ENCODE results near the gene TUBB6. TPM values are rescaled to one million over a fixed set of nuclear protein-coding genes. Genes with fewer than 3 reads are reported as not detected.

TUBB6 gene
- total and polyA plus RNA-seq, 2 donors (not counting 3 experiments of a cell fraction or from before 2014, with no cell fraction given) = 440 to 747 TPM

DNA sequence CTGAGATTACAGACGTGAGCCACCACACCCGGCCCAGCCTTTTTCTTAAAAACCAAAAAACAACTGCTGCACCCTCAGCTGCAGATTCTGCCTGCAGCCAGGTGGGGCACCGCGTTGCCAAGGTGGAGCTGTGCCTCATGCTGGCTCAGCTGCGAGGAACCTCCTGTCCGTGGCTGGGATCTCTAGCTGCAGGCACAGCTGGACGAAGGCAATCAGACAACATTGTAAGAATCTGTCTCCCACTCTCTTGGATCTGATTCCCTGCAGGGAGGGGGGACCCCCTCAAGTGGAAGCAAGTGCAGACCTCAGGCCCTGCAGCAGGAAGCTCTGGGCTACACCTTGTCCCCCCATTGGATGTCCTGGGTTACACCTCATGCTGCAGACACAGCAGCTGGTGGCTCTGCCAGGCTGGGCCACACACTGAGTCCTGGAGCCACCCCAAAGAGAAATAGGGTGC is 29.8 kb upstream of the TUBB6 start:
- POLR2A ChIA-PET = interaction anchor here (0.7 to 3.4 kb wide), 8 partner anchors 9 to 713 kb away, joined by 3 to 46 read pairs (median 5); partner anchors contain the start of gene TUBB6
- intact Hi-C loops (cut with micrococcal nuclease) = no loop called here

More for the DNA sequence above, 29.8 kb upstream of the TUBB6 start:
- no TSS peak for BruUV-seq (replicated peaks)
- no peaks in the 10 kb centered on the region for H3K27me3 ChIP-seq (ENCODE audit: control insufficient read depth in 2 of 2, insufficient read depth in 2 of 2, low read length in 2 of 2)
- dilution Hi-C loops (cut with MboI; ENCODE audit: extremely low pct_ligation_motif_present, low sequenced_read_pairs) = no loop called here
- TF ChIP-seq JUN (IDR thresholded peaks at IDR 0.05; ENCODE audit: borderline replicate concordance, insufficient read depth, insufficient read length, low read depth) = no peak
- TF ChIP-seq MAX (IDR thresholded peaks at IDR 0.05; ENCODE audit: insufficient read depth, insufficient read length) = no peak
- TF ChIP-seq, protein P1, sequence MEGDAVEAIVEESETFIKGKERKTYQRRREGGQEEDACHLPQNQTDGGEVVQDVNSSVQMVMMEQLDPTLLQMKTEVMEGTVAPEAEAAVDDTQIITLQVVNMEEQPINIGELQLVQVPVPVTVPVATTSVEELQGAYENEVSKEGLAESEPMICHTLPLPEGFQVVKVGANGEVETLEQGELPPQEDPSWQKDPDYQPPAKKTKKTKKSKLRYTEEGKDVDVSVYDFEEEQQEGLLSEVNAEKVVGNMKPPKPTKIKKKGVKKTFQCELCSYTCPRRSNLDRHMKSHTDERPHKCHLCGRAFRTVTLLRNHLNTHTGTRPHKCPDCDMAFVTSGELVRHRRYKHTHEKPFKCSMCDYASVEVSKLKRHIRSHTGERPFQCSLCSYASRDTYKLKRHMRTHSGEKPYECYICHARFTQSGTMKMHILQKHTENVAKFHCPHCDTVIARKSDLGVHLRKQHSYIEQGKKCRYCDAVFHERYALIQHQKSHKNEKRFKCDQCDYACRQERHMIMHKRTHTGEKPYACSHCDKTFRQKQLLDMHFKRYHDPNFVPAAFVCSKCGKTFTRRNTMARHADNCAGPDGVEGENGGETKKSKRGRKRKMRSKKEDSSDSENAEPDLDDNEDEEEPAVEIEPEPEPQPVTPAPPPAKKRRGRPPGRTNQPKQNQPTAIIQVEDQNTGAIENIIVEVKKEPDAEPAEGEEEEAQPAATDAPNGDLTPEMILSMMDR (IDR thresholded peaks at IDR 0.05; ENCODE audit: extremely low read depth in 1 of 2, insufficient read depth in 1 of 2, low read depth in 1 of 2, low read length in 2 of 2) = no peak
- no peak for TF ChIP-seq MYC (IDR thresholded peaks at IDR 0.05; ENCODE audit: low read depth, low read length)
- TF ChIP-seq FOS (IDR thresholded peaks at IDR 0.05; ENCODE audit: borderline replicate concordance, insufficient read depth, low read length) = no peak
- no peak for TF ChIP-seq POLR2A (IDR thresholded peaks at IDR 0.05; ENCODE audit: low read depth, low read length)
- TF ChIP-seq GATA2 (IDR thresholded peaks at IDR 0.05; ENCODE audit: insufficient read depth, insufficient read length, low read depth, low read length) = no peak
- TF ChIP-seq EZH2 (IDR thresholded peaks at IDR 0.05; ENCODE audit: borderline replicate concordance, low read depth, low read length, severe bottlenecking) = no peak
- no peak for TF ChIP-seq POLR2AphosphoS5 (IDR thresholded peaks at IDR 0.05; ENCODE audit: insufficient read depth, low read depth, low read length)
- H3K27ac ChIP-seq (ENCODE audit: insufficient read depth, low read depth, low read length) = peak overlapping the region; percentile 89
- DNase-seq (ENCODE audit: low read depth, low spot score) (no peak), FAIRE-seq (peak; percentile 12)
- no peaks in the 10 kb centered on the region for H4K20me1 ChIP-seq (replicated peaks; ENCODE audit: control insufficient read depth, extremely low read depth, insufficient read depth, low read length)
- CTCF ChIA-PET = interaction anchor here (0.9 to 4.2 kb wide), 8 partner anchors 9 to 341 kb away, joined by 3 to 23 read pairs (median 8); partner anchors contain the start of gene TUBB6
- peak overlapping the region in 2 of 3 experiments; percentile 30 to 44 for H3K4me3 ChIP-seq (replicated peaks in 1 of 3; ENCODE audit: insufficient read depth in 1 of 3, low read depth in 1 of 3, low read length in 3 of 3)
- no peaks in the 10 kb centered on the region for H3K9me1 ChIP-seq (replicated peaks; ENCODE audit: control insufficient read depth, extremely low read depth, insufficient read depth, low read length)
- H3K36me3 ChIP-seq (ENCODE audit: control insufficient read depth in 2 of 2, extremely low read depth in 1 of 2, insufficient read depth in 2 of 2, low read length in 2 of 2) = no peaks in the 10 kb centered on the region
- H2AFZ ChIP-seq (ENCODE audit: low read depth, low read length) = no peak overlapping the region
- H3K4me2 ChIP-seq (ENCODE audit: insufficient read depth, low read length) = peak overlapping the region; percentile 62
- peak overlapping the region; percentile 82 for H3K9ac ChIP-seq (replicated peaks; ENCODE audit: extremely low read depth, insufficient read depth, low read length)
- no peaks in the 10 kb centered on the region for H3K79me2 ChIP-seq (ENCODE audit: control insufficient read depth, insufficient read depth, low read length)
- peaks cover 34% of the 10 kb centered on the region for H3K4me1 ChIP-seq (ENCODE audit: control insufficient read depth, extremely low read depth, insufficient read depth, low read length)
- no peaks in the 10 kb centered on the region for H3K9me3 ChIP-seq (replicated peaks; ENCODE audit: control insufficient read depth, insufficient read depth, low read length)

All from endothelial cell of umbilical vein (primary cell).